ENCODE data around the gene MPP2.

DNA sequence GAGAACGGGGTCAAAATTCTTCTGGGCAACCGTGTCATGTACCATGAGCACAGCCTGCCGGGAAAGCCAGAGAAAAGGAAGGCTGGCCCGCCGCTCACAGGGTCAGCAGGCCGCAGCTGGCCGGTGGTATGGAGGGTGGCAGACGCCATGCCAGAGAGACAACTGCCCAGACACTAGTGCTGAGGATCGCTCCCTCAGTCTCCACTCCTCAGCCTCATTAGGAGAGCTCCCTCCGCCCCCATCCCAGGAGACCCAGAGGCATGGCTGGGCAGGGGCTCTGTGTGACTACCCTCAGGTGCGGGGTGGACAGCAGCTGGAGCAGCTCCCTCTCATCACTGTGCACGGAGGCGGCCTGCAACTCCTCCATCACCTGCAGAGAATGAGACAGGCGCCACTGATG is 77.6 kb downstream of the MPP2 start:
- TF ChIP-seq, protein P1, sequence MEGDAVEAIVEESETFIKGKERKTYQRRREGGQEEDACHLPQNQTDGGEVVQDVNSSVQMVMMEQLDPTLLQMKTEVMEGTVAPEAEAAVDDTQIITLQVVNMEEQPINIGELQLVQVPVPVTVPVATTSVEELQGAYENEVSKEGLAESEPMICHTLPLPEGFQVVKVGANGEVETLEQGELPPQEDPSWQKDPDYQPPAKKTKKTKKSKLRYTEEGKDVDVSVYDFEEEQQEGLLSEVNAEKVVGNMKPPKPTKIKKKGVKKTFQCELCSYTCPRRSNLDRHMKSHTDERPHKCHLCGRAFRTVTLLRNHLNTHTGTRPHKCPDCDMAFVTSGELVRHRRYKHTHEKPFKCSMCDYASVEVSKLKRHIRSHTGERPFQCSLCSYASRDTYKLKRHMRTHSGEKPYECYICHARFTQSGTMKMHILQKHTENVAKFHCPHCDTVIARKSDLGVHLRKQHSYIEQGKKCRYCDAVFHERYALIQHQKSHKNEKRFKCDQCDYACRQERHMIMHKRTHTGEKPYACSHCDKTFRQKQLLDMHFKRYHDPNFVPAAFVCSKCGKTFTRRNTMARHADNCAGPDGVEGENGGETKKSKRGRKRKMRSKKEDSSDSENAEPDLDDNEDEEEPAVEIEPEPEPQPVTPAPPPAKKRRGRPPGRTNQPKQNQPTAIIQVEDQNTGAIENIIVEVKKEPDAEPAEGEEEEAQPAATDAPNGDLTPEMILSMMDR (IDR thresholded peaks at IDR 0.05): no peak
- TF ChIP-seq POLR2A (IDR thresholded peaks at IDR 0.05): no peak

Measured in body of pancreas (tissue), 4 donors.